RPMI7951 (cell line): Measurements from ENCODE around the gene MDN1. TPM values are rescaled to one million over a fixed set of nuclear protein-coding genes. Genes with fewer than 3 reads are reported as not detected.
"Not testable (repeated sequence)": the region's sequence is repeated elsewhere in the genome, so short reads cannot be mapped to it uniquely, and the experiment has no call there.

Source experiments
- DNase-seq: peaks from one replicate; pipeline ENCODE4 v3.0.0-alpha.2; 2012; ENCODE audit warnings: low read depth
- total RNA-seq: library from RNA; depleted of rRNA; stranded (reverse); fragments of >200 nt; shearing (Covaris generic); gene quantifications from 2 replicates; pipeline ENCODE4 v1.2.3, GENCODE V29; 2014

MDN1 gene
- total RNA-seq, 1 experiment from 2014 or later = 14.2 TPM

DNA sequence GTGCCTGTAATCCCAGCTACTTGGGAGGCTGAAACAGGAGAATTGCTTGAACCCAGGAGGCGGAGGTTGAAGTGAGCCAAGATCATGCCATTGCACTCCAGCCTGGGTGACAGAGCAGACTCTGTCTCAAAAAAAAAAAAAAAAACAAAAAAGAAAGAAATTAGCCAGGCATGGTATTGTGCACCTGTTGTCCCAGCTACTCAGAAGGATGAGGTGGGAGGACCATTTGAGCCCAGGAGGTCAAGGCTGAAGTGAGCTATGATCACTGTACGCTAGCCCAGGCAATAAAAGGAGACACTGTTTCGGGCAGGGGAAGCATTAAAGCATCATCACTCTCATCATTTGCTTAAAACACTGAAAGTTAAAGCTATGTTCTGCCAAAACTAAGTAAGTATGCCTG lies 6.2 kb downstream of the MDN1 start:
- DNase-seq = not testable (repeated sequence)

DNA sequence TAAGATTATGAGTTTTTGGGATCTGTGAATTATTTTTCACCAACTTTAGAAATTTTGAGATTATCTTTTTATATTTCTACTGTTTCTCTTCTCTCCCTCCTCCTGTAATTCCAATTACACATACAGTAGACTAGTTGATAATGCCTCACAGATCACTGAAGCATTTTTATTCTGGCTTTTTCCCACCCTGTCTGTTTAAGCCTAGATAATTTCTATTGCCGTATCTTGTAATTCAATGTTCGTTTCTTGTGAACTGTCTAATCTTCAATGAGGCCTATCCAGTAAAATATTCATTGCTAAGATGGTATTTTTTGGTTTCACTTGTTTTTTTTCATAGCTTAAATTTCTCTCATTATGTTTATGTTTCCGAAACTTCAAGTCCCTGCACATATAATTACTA lies 12.0 kb downstream of the MDN1 start:
- no peak for DNase-seq

DNA sequence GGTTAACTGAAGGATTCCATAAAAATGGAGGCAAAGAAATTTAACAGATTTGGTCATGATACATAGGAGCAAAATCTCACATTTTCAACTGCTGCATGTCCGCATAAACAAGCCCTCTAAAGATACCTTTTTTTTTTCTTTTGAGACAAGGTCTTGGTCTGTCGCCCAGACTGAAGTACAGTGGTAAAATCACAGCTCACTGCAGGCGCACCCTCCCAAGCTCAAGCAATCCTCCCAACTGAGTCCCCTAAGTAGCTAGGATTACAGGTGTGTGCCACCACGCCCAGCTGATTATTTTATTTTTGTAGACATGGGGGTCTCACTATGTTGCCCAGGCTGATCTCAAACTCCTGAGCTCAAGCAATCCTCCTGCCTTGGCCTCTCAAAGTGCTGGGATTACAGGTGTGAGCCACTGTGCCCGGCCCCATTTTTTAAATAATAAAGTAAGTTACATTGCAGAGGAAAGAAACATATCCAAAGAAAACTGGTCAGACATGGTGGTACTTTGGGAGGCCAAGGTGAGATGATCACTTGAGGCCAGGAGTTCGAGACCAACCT lies 13.7 kb downstream of the MDN1 start:
- no peak for DNase-seq

GRCh38 chr6:89803271-89803670 lies 16.3 kb downstream of the MDN1 start:
- no peak for DNase-seq

GRCh38 chr6:89799756-89800155 lies 19.8 kb downstream of the MDN1 start:
- no peak for DNase-seq

DNA sequence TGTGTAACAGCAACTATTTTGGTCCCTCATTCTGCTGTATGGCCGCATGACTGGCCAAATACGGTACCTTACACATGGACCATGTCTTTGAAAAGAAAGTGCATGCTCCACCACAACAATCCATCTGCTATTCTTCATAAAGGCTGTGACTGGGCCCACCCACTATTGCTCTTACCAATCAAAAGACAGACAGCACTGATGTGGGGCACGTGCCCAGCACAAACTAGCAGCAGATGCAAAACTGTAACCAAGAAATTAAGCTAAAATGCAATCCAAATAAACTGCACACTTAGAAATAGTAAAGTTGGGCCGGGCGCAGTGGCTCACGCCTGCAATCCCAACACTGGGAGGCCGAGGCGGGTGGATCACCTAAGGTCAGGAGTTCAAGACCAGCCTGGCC lies 20.5 kb downstream of the MDN1 start:
- no peak for DNase-seq

- DNase-seq = no peak
Measured at GRCh38 chr6:89797317-89797716, 22.3 kb downstream of the MDN1 start.

GRCh38 chr6:89794324-89794723 lies 25.3 kb downstream of the MDN1 start:
- DNase-seq = no peak

DNA sequence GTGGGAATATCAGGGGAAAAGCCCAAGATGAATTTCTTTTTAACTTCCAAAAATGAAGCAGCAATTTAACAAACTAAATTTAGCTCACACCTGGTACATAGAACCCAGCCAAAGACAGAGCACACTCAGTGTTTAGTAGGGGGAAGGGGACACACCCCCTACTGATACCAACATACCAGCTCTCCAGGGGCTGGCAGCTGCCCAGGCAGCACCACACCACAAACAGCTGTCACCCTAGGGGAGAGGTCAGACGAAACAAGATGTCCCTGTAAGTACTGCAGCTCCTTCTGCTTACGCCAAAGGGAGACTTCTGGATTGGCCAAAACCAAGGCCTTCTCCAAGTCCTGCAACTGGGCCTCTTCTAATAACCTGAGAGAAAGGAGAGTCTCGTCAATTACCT lies 26.0 kb downstream of the MDN1 start:
- no peak for DNase-seq

- peak; percentile 21 for DNase-seq
Measured at GRCh38 chr6:89792881-89793280, 26.7 kb downstream of the MDN1 start.

DNA sequence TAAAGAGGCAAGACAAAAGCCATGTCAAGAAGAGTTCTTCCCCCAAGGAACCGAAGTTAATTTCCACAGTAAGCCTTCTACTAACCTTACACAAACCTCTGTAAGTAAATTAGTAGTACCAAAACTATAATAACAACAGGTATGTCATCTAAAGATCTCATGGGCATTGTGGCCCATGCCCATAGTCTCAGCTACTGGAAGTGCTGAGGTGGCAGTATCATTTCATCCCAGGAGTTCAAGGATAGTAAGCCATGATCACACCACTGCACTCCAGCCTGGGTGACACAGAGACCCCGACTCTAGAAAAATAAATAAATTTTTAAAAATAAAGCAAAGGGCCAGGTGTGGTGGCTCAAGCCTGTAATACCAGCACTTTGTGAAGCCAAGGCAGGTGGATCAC lies 29.2 kb downstream of the MDN1 start:
- DNase-seq = no peak

DNA sequence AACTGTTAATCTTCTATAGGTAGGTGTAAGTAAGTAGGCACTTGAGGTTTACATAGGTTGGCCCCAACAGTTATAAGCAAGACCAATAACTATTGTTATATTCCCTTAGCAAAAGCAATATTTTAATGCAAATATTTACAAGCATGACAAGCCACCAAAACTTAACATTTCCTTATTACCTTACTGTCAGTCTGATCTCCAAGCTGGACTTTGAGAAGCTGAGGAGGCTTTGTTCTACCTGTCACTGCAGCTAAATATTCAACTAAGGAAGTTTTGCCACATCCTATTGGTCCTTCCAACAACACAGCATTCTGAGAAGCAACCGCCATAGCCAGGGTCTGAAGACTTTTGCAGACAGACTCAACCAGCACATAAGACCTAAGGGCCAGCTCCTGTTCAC lies 29.6 kb downstream of the MDN1 start:
- no peak for DNase-seq

GRCh38 chr6:89787660-89788328 lies 31.8 kb downstream of the MDN1 start:
- no peak for DNase-seq

- DNase-seq = no peak
Measured at GRCh38 chr6:89786970-89787369, 32.6 kb downstream of the MDN1 start.

DNA sequence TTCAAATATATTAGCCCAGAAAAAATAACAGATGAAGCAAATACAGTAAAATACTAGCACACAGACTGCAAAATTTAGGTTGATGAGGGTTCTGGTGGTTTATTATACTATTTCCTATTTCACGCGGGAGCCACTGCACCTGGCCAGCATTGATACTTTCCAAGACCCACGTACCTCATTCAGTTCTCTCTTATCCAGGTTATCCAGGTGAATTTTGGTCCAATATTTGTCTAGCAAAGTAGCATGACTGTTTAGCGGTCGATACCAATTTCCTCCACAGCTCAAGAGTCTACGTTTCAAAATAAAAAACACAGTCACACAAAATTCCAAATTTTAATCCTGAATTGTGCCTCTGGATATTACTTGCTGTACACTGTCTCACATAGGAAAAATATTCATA lies 34.8 kb downstream of the MDN1 start:
- DNase-seq = no peak

DNA sequence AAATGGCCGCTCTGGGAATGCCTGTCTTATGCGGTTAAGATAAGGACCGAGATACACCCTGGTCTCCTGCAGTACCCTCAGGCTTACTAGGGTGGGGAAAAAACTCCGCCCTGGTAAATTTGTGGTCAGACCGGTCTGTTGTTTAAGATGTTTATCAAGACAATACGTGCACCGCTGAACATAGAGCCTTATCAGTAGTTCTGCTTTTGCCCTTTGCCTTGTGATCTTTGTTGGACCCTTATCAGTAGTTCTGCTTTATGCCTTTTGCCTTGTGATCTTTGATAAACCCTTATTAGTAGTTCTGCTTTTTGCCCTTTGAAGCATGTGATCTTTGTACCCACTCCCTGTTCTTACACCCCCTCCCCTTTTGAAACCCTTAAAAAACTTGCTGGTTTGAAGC lies 36.3 kb downstream of the MDN1 start:
- DNase-seq = not testable (repeated sequence)

- DNase-seq = no peak
Measured at GRCh38 chr6:89782222-89782621, 37.4 kb downstream of the MDN1 start.

GRCh38 chr6:89781070-89782034 lies 38.2 kb downstream of the MDN1 start:
- DNase-seq = no peak

DNA sequence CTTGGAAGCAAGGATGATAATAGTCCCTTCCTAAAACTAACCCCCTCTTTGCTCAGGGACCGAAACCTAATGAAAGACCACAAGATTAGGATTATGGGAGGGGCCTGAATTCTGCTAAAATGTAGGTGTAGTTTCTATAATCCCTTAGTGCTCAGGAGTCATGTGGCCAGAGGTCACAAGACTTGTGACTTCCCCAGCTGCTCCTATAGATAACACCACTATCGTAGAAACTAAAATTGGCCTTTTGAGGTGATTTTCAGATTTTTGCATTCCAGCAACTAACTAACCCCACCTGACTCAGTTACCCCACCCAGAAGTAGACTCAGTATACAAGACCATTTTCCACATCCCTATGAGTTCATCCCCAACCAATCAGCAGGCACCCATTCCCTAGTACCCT lies 42.1 kb downstream of the MDN1 start:
- no peak for DNase-seq

DNA sequence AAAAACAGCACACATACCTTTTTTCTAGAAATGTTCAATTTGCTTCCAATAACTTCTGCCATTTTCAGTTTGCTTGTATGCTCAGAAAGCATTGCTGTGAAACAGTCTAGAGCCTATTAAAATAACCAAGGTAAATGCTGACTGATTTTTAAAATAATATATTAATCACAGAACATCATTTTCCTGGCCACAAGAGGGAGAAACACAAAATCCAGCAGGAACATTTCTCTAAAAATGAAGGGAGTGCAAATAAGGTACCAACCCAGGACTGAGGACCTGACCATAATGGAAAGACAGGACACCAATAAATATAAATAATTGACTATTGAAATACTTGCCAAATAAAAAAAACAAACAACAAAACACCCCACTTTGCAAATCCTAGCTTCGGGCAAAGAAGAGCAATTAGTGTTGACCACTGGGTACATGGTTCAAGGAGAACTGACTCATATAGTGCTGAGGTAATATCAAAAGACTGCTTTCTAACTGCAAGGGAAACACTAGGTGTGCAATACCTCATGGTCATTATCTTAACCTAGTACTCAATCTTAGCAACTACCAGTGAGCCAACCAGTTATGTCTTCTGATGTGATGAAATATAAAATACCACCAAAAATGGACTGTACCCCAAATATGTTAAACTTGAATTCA lies 42.9 kb downstream of the MDN1 start:
- no peak for DNase-seq

DNA sequence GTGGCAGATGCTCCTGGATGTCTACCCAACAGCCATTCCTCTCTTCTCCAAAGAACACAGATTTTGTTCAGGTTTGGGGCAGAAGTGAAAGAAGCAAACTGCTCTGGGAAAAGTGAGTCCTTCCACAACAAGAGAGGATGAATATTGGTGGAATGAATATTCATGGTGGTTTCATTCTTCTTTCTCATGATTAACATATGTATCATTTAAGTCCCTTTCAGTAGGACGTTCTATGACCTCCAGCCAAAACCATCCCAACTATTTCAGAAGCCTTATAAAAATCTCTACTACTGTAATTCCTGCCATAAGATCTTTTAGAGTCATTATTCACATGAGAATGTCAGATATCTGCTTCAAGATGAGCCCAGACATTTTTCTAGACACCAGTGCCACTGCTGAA lies 44.4 kb downstream of the MDN1 start:
- DNase-seq = no peak

- DNase-seq = no peak
Measured at GRCh38 chr6:89769572-89769971, 50.0 kb downstream of the MDN1 start.
